ENCODE results near the gene STK36.

STK36 gene

GRCh38 chr2:218721934-218722333 is 50.0 kb downstream of the STK36 start:
- DNase-seq = no peak

DNA sequence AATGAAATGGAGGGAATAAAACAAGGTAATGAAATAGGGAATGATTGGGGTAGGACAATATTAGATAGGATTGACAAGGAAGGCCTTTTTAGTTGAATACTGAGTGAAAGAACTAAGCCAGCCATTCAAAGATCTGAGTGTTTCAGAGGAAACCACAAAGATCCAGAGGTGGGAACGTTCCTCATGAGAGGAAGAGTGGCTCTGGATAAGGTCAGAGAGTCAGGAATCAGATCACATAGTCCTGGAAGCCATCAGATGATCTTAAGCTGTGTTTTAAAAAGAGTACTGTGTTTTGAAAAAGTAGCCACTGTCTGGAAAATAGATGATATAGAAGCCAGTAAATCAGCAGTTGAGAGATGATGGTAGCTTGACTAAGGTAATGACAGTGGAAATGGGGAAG is 50.5 kb downstream of the STK36 start:
- DNase-seq = no peak

- no peak for DNase-seq
Measured at GRCh38 chr2:218722876-218723785, 51.2 kb downstream of the STK36 start.

- DNase-seq = no peak
Measured at GRCh38 chr2:218726004-218726574, 54.2 kb downstream of the STK36 start.

DNA sequence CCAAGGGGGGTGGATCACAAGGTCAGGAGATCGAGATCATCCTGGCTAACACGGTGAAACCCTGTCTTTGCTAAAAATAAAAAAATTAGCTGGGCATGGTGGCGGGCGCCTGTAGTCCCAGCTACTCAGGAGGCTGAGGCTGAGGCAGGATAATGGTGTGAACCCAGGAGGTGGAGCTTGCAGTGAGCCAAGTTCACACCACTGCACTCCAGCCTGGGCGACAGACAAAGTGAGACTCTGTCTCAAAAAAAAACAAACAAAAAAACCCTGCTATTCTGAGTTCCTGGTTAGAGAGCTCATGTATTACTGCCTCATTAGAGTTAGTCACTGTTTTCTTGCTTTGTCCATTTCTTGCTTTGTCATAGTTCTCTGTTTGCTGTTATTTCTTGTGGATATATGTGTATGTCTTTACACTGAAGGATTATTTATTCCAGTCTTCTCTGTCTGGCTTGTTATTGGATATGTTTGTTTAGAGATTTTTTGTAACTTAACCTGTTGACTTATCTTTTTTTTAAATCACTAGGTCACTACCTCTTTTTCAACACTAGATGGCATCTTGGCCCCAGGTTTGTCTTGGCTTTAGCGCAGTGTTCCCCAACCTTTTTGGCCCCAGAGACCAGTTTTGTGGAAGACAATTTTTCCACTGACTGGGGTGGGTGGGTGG is 55.7 kb downstream of the STK36 start:
- no peak for DNase-seq

GRCh38 chr2:218729640-218730039 is 57.8 kb downstream of the STK36 start:
- DNase-seq = no peak

GRCh38 chr2:218732052-218732760 is 60.3 kb downstream of the STK36 start:
- no peak for DNase-seq

- no peak for DNase-seq
Measured at GRCh38 chr2:218732761-218733158, 60.9 kb downstream of the STK36 start.

GRCh38 chr2:218733171-218734021 is 61.5 kb downstream of the STK36 start:
- DNase-seq = no peak

- DNase-seq = no peak
Measured at GRCh38 chr2:218734190-218734975, 62.5 kb downstream of the STK36 start.

- DNase-seq = no peak
Measured at GRCh38 chr2:218736531-218736930, 64.6 kb downstream of the STK36 start.

GRCh38 chr2:218743068-218743467 is 71.2 kb downstream of the STK36 start:
- no peak for DNase-seq

DNA sequence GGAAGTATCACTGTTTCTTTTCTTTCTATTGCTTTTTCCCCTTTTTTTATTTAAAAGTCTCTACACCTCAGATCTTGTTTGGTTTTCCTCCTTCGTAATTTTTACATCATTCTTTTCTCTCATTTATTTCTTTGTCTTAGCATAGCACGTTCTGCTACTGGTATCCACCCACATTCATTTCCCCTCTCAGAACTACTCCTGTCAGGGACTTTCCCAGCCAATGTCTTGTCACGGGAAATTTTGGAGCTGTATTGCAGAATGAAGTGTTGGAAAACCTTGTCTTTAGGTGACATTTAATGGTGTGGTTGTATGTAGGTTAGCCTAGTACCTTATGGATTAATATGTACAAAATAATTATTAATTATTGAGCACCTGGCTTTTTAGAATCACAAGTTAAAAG is 72.7 kb downstream of the STK36 start:
- no peak for DNase-seq

DNA sequence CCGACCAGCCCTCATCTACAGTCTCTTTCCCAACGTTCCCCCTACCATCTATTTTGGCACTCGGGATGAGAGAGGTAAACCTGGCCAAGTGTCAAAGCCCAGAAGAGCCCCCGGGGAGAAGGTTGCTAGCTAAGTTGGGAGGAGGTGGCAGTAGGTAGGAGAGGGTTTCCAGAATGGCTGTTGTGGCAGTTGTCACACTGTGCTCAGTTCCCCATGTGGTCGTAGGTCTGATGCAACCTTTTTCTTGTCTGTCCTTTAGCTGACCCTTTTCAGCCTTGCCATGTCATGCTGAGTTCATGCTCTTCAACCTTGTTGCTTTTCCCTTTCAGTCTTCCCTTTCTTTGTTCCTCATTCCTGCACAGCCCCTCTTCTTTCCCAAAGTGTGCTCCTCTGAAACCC is 73.3 kb downstream of the STK36 start:
- no peak for DNase-seq

DNA sequence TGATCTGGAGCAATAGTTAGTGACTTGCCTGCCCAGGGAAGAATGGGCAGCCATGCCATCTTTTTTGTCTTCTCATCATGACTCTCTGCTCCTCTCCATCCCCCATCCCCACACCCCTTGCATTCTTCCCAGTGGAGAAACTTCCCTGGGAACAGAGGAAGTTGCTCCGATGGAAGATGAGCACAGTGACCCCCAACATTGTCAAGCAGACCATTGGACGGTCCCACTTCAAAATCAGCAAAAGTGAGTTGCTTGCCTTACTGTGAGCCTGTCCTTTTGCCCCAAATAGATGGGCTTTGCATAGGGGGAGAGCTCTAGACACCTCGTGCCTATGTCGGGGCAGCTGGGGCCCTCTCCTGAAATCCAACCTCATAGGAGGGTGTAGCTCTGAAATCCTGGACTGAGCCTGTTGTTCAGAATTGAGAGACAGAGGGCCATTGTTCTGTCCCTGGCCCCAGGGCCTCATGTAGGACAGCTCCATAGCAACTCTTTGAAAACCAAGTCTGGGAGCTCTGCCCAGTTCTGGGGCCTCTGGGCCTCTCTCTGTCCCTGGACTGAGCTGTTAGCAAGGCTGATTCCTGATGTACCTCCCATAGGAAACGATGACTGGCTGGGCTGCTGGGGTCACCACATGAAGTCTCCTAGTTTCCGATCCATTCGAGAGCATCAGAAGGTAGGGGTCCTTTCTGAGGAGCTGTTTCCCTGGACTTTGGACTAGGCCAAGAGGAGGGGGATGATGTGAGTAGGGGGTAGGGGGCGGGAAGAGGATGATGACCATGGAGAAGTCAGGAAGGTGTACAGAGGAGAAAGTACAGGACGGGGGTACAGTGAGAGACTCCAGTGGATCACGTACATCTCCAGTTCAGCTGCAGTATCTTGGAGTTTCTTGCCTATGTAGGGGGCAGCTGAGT is 73.9 kb downstream of the STK36 start:
- no peak for DNase-seq

DNA sequence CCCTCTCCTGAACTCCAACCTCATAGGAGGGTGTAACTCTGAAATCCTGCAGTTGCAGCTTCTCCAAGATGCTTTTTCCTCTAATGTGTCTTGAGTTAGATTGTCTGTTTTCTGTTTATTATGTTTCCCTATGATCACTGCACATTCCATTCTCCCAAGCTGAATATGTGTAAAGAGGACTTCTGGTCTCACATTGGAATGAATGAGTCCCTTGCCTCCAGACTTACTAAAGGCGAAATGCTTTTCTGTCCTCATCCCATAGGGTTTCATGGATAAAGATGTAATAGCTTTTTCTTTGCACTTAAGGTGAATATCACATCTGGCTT is 74.5 kb downstream of the STK36 start:
- DNase-seq = no peak

DNA sequence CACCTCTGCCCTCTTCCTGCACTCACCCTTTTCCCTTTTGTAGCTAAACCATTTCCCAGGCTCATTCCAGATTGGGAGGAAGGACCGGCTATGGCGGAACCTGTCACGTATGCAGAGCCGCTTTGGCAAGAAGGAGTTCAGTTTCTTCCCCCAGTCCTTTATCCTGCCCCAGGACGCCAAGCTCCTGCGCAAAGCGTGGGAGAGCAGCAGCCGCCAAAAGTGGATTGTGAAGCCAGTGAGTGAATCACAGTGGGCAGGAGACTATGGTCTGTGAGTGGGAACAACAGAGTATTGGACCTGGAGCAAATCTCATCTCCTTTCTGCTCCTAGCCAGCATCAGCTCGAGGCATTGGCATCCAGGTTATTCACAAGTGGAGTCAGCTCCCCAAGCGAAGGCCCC is 75.1 kb downstream of the STK36 start:
- DNase-seq = no peak

- DNase-seq = no peak
Measured at GRCh38 chr2:218748741-218749441, 77.0 kb downstream of the STK36 start.

Measured in activated effector memory CD4-positive, alpha-beta T cell treated with Interleukin-2 at 50 U/mL for 16 hours (primary cell).